Limb (tissue), 2 donors: ENCODE measurements around the gene ACYP2.
A peak's percentile ranks its signal among the peaks of the same experiment; 100 is the strongest.
"Not testable (repeated sequence)": the region's sequence is repeated elsewhere in the genome, so short reads cannot be mapped to it uniquely, and the experiment has no call there.

Experiments used
- DNase-seq, 2 donors: peaks; one replicate each; pipeline ENCODE4 v3.0.0-alpha.2; 2016; ENCODE audit errors: extremely low spot score in 2 of 2

The ACYP2 gene

GRCh38 chr2:54262015-54262765 is 146.8 kb downstream of the ACYP2 start:
- no peak for DNase-seq

GRCh38 chr2:54265081-54265480 is 149.7 kb downstream of the ACYP2 start:
- not testable (repeated sequence) for DNase-seq

- no peak for DNase-seq
These were observed 152.2 kb downstream of the ACYP2 start for GRCh38 chr2:54267577-54267976.

GRCh38 chr2:54271189-54271588 is 155.8 kb downstream of the ACYP2 start:
- DNase-seq = no peak

GRCh38 chr2:54271843-54272627 is 156.6 kb downstream of the ACYP2 start:
- no peak for DNase-seq

- DNase-seq = no peak
These were observed 159.4 kb downstream of the ACYP2 start for GRCh38 chr2:54274781-54275242.

GRCh38 chr2:54275541-54275940 is 160.1 kb downstream of the ACYP2 start:
- DNase-seq = no peak

GRCh38 chr2:54279385-54279784 is 164.0 kb downstream of the ACYP2 start:
- no peak for DNase-seq

- no peak for DNase-seq
These were observed 169.4 kb downstream of the ACYP2 start for GRCh38 chr2:54284826-54285225.

GRCh38 chr2:54285451-54285850 is 170.0 kb downstream of the ACYP2 start:
- no peak for DNase-seq

- peak in 1 of 2 donors; percentile 23 for DNase-seq
These were observed 172.1 kb downstream of the ACYP2 start for GRCh38 chr2:54287532-54287931.

- peak in 1 of 2 donors; percentile 36 for DNase-seq
These were observed 174.5 kb downstream of the ACYP2 start for GRCh38 chr2:54289917-54290316.

GRCh38 chr2:54290356-54291025 is 175.1 kb downstream of the ACYP2 start:
- DNase-seq = peak in 1 of 2 donors; percentile 85

GRCh38 chr2:54294665-54295064 is 179.2 kb downstream of the ACYP2 start:
- not testable (repeated sequence) for DNase-seq

- DNase-seq = no peak
These were observed 180.5 kb downstream of the ACYP2 start for GRCh38 chr2:54295911-54296310.

GRCh38 chr2:54298514-54298913 is 183.1 kb downstream of the ACYP2 start:
- DNase-seq = no peak

- DNase-seq = no peak
These were observed 188.2 kb downstream of the ACYP2 start for GRCh38 chr2:54303631-54304030.

GRCh38 chr2:54306556-54306955 is 191.1 kb downstream of the ACYP2 start:
- no peak for DNase-seq

- DNase-seq = no peak
These were observed 192.8 kb downstream of the ACYP2 start for GRCh38 chr2:54308186-54308585.

GRCh38 chr2:54308782-54309181 is 193.4 kb downstream of the ACYP2 start:
- DNase-seq = no peak

- DNase-seq = no peak
These were observed 194.9 kb downstream of the ACYP2 start for GRCh38 chr2:54310311-54310710.

GRCh38 chr2:54310961-54311360 is 195.5 kb downstream of the ACYP2 start:
- DNase-seq = no peak
